Lung (tissue), 12 donors: ENCODE results near the gene TKFC. TPM values are rescaled to one million over a fixed set of nuclear protein-coding genes. Genes with fewer than 3 reads are reported as not detected.

Source experiments
- ATAC-seq: fragments of 200-7000 bp; cut with Tn5 transposase; one replicate; pipeline ENCODE4 v1.9.1; 2020; ENCODE audit warnings: moderate number of reproducible peaks; ENCODE audit not compliant: insufficient read depth, low FRiP score
- DNase-seq, 3 donors: peaks; one replicate each; pipeline ENCODE4 v3.0.0-alpha.2; 2013 to 2017
- H3K27ac ChIP-seq, 2 donors: one replicate each; pipeline ENCODE4 v1.5.1; 2013; ENCODE audit warnings: mild to moderate bottlenecking in 2 of 2, moderate library complexity in 2 of 2, control low read depth in 1 of 2, inconsistent platforms in 1 of 2, low read depth in 1 of 2, low read length in 1 of 2
- H3K27me3 ChIP-seq, 3 donors: one replicate each; pipeline ENCODE4 v1.5.1; 2013; ENCODE audit warnings: low read length in 2 of 3; ENCODE audit not compliant: control insufficient read depth in 3 of 3, insufficient read depth in 3 of 3
- H3K36me3 ChIP-seq, 4 donors: one replicate each; pipeline ENCODE4 v1.5.1; 2013; ENCODE audit warnings: low read length in 4 of 4, mild to moderate bottlenecking in 1 of 4, moderate library complexity in 1 of 4; ENCODE audit not compliant: control insufficient read depth in 4 of 4, insufficient read depth in 4 of 4
- H3K4me1 ChIP-seq, 5 donors: one replicate each; pipeline ENCODE4 v1.5.1; 2013; ENCODE audit warnings: low read length in 5 of 5, mild to moderate bottlenecking in 2 of 5, moderate library complexity in 1 of 5; ENCODE audit not compliant: control insufficient read depth in 5 of 5, insufficient read depth in 5 of 5
- H3K4me3 ChIP-seq: one replicate; pipeline ENCODE4 v1.5.1; 2013; ENCODE audit warnings: mild to moderate bottlenecking, control low read depth, moderate library complexity
- H3K9ac ChIP-seq, 2 donors: one replicate each; pipeline ENCODE4 v1.5.1; 2013; ENCODE audit warnings: low read length in 2 of 2, control low read depth in 1 of 2; ENCODE audit not compliant: insufficient read depth in 1 of 2
- H3K9me3 ChIP-seq, 4 donors: one replicate each; pipeline ENCODE4 v1.5.1; 2013; ENCODE audit warnings: low read length in 3 of 4, mild to moderate bottlenecking in 1 of 4, moderate library complexity in 1 of 4; ENCODE audit not compliant: control insufficient read depth in 4 of 4, insufficient read depth in 3 of 4
- CTCF ChIP-seq: IDR thresholded peaks from 2 replicates; pipeline ENCODE4 v1.5.1; 2012; ENCODE audit warnings: mild to moderate bottlenecking; ENCODE audit errors: control extremely low read depth, extremely low read depth
- WGBS, 2 donors: extraction: QIAGEN DNeasy Blood & Tissue Kit; methylation state at CpG; one replicate each; pipeline ENCODE4 v1.1.7; 2013; 5-methylcytosine and 5-hydroxymethylcytosine counted together
- polyA plus RNA-seq, 2 donors: library from polyadenylated mRNA; stranded (reverse); fragments of 200-250 nt; gene quantifications; one replicate each; pipeline ENCODE4 v1.2.1, GENCODE V29; 2013
- total RNA-seq, 2 donors: library from RNA; depleted of rRNA in 1 of 2; stranded (reverse); fragments of >200 nt in 1 of 2; gene quantifications; one replicate each; pipeline ENCODE4 v1.2.1, GENCODE V29; 2014 to 2021
- donor health status: control.
- donor health status: control.
- donor health status: Bipolar disorder and iron deficiency.
- donor health status: healthy.
- donor health status: DM: yes; HTN: yes; CAD: no.

TKFC gene
- total and polyA plus RNA-seq, 4 donors, result 35.0 to 69.2 (median 39.8) TPM

- 27 to 29% methylated on average over 19 of the region's 19 CpGs for WGBS, 2 donors
- peaks cover 4 to 7% (median 5%) of the 10 kb centered on the region in 4 donors for H3K36me3 ChIP-seq
Observed at GRCh38 chr11:61333550-61334433, 764 bp downstream of the TKFC start.

GRCh38 chr11:61334434-61335354 lies 1.7 kb downstream of the TKFC start:
- Histone ChIP-seq H3K27ac (no peak overlapping the region), H3K9ac (peak overlapping the region in 1 of 2 donors; percentile 99), H3K4me1 (peaks cover 7 to 30% (median 10%) of the 10 kb centered on the region in 5 donors), H3K4me3 (no peak overlapping the region), H3K27me3 (no peaks in the 10 kb centered on the region), H3K9me3 (no peaks in the 10 kb centered on the region), H3K36me3 (peaks cover 0 to 7% (median 2%) of the 10 kb centered on the region in 4 donors)
- 89 to 91% methylated on average over 16 of the region's 16 CpGs for WGBS, 2 donors
- ATAC-seq (no peak), DNase-seq (no peak)
- TF ChIP-seq CTCF, result no peak

More at GRCh38 chr11:61333550-61334433, 764 bp downstream of the TKFC start:
- no peak for DNase-seq
- Histone ChIP-seq H3K4me3 (peak overlapping the region; percentile 82), H3K27me3 (no peaks in the 10 kb centered on the region), H3K27ac (peak overlapping the region; percentile 92 to 96), H3K9ac (peak overlapping the region; percentile 72 to 99), H3K4me1 (peaks cover 7 to 30% (median 10%) of the 10 kb centered on the region in 5 donors), H3K9me3 (no peaks in the 10 kb centered on the region)
- no peak for TF ChIP-seq CTCF
- ATAC-seq, result no peak

- Histone ChIP-seq H3K9ac (no peak overlapping the region), H3K9me3 (no peaks in the 10 kb centered on the region), H3K27ac (no peak overlapping the region), H3K27me3 (no peaks in the 10 kb centered on the region), H3K36me3 (peaks cover 0 to 7% (median 2%) of the 10 kb centered on the region in 4 donors), H3K4me3 (no peak overlapping the region), H3K4me1 (peaks cover 7 to 30% (median 10%) of the 10 kb centered on the region in 5 donors)
- DNase-seq, result no peak
- ATAC-seq, result no peak
- 23 to 60% methylated on average over 1 of the region's 1 CpG for WGBS, 2 donors
- TF ChIP-seq CTCF, result no peak
Observed at GRCh38 chr11:61335355-61335710, 2.3 kb downstream of the TKFC start.
